Left hindlimb (tissue), 1 donor: ENCODE data around the gene MIEN1.
"Not testable (repeated sequence)": the region's sequence is repeated elsewhere in the genome, so short reads cannot be mapped to it uniquely, and the experiment has no call there.

ENCODE experiments used
- DNase-seq: peaks from one replicate; pipeline ENCODE4 v3.0.0-alpha.2; 2018

The MIEN1 gene

DNA sequence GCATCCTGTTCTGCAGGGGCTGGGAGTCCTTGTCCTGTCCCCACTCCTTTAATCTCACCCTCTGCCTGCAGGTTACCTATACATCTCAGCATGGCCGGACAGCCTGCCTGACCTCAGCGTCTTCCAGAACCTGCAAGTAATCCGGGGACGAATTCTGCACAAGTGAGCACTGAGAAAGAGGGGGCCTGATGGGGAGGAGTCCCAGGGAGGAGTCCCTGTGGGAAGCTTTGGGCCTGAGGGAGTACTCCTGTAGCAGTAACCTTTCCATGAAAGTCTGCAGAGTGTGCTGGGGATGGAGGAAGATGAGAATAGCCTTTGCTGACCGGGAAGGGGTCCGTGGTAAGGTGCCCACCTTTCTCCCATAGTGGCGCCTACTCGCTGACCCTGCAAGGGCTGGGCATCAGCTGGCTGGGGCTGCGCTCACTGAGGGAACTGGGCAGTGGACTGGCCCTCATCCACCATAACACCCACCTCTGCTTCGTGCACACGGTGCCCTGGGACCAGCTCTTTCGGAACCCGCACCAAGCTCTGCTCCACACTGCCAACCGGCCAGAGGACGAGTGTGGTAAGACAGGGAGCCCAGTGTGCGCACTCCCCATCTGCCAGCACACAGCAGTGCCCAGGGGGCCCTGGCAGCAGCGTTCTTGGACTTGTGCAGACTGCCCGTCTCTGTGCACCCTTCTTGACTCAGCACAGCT, 14.8 kb downstream of the MIEN1 start:
- no peak for DNase-seq

- no peak for DNase-seq
Measured at GRCh38 chr17:39714234-39714633, 16.1 kb downstream of the MIEN1 start.

- DNase-seq: no peak
Measured at GRCh38 chr17:39711851-39712250, 18.5 kb downstream of the MIEN1 start.

DNA sequence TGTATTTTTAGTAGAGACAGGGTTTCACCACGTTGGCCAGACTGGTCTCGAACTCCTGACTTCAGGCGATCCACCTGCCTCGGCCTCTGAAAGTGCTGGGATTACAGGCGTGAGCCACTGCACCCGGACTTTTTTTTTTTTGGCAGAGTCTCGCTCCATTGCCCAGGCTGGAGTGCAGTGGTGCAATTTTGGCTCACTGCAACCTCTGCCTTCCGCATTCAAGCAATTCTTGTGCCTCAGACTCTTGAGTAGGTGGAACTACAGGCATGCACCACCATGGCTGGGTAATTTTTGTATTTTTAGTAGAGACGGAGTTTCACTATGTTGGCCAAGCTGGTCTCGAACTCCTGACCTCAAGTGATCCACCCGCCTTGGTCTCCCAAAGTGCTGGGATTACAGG, 19.3 kb downstream of the MIEN1 start:
- DNase-seq: not testable (repeated sequence)

GRCh38 chr17:39709998-39710964, 20.1 kb downstream of the MIEN1 start:
- no peak for DNase-seq

DNA sequence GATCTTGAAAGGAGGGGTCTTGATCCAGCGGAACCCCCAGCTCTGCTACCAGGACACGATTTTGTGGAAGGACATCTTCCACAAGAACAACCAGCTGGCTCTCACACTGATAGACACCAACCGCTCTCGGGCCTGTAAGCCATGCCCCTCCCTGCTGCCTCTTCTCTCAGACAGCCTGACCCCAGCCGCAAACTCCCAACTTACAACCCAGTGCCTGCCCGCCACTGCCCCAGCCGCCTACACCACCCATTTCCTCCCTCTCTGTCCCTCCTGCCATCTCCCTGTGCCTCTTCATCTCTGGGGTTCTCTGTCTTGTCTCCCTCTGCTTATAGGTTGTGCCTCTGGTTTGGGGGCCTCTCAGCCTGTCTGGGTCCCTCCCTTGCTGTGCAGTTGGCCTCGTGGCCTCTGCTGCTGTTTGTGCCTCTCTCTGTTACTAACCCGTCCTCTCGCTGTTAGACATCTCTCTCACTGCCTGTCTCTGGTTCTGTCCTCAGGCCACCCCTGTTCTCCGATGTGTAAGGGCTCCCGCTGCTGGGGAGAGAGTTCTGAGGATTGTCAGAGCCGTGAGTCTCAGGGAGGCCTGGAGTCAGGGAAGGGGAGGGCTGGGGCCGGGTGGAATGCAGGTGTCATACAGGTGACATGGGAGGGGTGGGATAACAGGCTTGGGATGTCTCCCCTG, 20.9 kb downstream of the MIEN1 start:
- DNase-seq: no peak

- DNase-seq: no peak
Measured at GRCh38 chr17:39706921-39707337, 23.4 kb downstream of the MIEN1 start.

DNA sequence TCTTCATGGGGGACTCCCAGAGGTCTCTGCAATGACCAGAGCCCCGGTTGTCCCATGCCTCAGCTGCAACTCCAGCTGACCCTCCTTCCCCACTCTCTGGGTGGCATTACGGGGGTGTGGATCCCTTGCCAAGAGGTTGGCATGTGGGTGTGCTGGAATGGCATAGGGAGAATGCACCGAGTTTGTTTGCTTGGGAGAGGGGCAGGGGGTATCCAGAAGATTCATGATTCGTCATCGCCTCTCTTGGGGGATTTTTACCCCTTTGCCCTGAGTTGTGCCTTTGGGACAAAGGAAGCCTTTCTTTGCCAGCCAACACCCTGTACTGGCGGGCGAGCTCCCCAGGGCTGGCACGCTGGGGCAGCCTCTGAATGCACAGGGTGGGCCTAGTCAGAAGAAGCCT, 23.9 kb downstream of the MIEN1 start:
- DNase-seq: no peak

DNA sequence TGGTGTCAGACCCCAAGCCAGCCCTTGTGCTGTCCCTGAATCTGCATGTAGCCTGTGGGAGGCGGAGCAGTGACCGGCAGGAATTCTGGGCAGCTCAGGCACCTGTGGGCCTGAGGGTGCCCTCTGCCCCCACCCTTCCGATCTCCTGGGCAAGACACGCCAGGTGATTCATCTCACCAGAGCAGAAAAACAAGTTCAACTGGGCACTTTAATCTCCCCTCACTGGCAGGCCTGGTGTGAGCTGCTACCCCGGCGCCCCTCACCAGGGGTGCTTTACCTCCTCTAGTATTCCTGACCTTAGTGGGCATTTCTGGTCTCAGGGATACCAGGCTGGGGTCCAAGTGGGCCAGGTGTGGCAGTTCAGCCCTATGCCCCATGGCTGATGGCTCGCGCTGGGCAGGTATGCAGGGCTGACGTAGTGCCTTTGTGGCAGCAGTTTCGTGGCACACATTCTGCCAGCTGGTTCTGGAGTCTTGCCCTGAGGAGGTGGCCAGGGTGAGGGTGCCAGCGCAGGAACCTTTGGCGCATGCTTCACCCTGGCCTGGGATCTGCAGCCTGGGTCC, 24.5 kb downstream of the MIEN1 start:
- DNase-seq: no peak

DNA sequence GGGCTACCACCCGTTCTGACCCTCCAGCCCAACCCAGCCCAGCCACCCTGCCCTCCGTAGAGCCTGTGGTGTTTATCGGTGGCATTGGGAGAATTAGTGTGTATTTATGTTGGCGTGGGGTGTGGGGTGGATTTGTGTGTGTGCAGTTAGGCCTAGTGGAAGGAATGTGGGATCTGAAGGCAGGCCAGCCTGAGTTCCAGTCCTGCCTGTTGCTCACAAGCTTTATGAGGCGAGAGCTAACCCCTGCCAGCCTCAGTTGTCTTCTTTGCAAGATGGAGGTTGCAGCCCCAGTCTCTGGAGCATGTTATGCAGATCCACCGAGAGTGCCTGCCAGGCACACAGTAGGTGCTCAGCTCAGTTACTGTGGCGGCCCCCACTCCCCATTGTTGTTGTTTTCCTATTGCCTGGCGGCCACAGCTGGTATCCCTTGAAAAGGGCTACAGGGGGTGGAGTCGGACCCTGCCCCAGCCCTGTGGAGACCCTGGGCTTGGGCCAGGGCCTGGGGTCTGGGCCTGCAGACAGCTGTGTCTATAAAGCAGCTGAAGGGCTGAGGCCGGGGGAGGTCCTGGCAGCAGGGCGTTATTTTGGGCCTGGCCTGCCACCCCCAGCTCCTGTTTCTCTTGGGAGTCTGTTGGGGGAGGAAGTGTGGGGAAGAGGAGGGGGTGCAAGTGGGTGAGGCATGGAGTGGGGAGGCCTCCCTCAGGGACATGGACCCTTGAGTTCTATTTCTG, 25.3 kb downstream of the MIEN1 start:
- DNase-seq: no peak

GRCh38 chr17:39703913-39704312, 26.4 kb downstream of the MIEN1 start:
- DNase-seq: no peak

- no peak for DNase-seq
Measured at GRCh38 chr17:39702901-39703893, 27.1 kb downstream of the MIEN1 start.

DNA sequence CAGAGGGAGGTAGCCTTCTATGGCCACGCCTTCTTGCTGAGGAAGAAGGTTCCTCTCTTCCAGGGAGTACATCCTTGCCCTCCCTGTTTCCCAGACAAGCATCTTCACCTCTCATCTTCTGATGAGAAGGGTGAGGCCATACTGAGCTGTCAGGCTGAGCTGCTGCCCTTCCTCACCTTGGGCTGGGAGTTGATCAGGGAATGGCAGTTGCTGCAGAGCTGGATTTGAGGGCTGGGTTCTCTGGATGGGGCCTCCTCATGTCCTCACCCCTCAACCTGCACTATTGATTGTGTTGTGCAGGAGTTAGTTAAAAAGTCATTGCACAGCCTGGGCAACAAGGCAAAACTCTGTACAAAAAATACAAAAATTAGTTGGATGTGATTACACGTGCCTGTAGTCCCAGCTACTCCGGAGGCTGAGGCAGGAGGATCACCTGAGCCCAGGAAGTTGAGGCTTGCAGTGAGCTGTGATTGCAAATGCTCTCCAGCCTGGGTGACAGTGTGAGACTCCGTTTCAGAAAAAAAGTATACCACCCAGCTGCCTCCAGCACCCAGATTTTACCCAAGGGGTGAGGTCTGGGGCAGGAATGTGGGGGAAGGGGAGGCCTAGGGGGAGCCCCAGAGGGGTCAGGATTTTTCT, 28.4 kb downstream of the MIEN1 start:
- DNase-seq: no peak

DNA sequence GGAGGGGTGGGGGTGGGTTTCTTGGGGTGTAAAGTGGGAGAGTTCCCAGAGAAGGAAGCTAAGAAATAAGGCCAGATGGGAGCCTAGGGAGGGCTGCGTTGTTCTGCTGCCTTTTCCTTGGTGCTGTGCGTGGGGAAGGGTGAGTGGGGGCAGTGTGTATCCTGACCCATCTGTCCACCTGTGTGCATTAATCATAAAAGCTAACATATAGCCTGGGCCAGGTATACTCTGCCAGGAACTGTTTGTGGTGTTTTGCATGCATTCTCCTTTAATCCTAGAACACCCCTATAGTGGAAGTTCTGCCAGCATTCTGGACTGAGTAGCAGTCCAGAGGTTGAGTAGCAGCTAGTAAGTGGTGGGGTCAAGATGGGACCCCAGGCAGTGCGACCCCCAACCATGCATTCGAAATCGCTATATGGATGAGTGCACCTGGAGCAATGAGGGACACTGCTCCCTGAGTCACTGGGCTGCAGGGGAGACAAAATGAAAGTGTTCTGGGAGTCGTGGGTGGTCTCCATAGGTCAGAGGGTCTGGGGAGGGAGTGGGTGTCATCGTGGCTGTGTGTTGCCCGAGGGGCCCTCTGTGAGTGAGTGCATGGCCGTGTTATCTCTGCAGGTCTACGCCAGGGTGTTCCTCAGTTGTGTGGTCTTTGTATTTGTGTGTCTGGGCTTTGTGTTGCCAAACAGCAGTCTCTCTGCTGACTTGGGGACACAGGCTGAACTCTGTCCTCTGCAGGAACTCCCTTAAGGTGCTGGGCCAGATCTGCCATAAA, 29.1 kb downstream of the MIEN1 start:
- DNase-seq: no peak

DNA sequence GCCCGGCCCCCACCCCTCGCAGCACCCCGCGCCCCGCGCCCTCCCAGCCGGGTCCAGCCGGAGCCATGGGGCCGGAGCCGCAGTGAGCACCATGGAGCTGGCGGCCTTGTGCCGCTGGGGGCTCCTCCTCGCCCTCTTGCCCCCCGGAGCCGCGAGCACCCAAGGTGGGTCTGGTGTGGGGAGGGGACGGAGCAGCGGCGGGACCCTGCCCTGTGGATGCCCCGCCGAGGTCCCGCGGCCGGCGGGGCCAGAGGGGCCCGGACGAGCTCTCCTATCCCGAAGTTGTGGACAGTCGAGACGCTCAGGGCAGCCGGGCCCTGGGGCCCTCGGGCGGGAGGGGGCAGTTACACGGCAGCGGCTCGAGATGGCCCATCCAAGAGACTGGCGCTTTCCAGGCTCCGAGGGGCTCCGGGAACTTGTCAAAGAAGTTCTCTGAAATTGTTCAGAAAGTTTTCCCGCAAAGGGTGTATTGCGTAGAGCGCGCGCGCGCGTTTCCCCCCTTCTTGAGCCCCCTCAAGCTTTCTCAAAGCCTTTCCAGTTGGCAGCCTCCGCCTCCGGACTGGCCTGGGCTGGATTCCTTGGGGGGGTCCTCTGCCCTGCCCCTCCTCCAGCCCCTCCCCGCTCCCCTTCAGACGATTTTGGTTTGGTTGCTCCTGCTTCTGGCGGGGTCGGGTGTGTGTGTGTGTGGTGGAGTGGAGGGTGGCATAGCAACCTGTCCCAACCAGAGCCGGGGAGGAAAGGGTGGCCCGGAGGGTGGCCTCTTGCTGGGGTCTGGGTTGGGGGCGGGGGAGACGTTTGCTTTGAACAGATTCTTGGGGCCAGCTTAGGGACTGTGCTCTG, 30.0 kb downstream of the MIEN1 start:
- peak; percentile 88 for DNase-seq

DNA sequence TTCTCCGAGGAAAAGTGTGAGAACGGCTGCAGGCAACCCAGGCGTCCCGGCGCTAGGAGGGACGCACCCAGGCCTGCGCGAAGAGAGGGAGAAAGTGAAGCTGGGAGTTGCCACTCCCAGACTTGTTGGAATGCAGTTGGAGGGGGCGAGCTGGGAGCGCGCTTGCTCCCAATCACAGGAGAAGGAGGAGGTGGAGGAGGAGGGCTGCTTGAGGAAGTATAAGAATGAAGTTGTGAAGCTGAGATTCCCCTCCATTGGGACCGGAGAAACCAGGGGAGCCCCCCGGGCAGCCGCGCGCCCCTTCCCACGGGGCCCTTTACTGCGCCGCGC, 30.5 kb downstream of the MIEN1 start, which contains the start of gene ERBB2:
Gene ERBB2, plus strand, starts transcription at position 247 of the 330 bp plus-strand sequence. CDS start 175 bp downstream, outside the sequence.
- DNase-seq: peak; percentile 88

- DNase-seq: not testable (repeated sequence)
Measured at GRCh38 chr17:39699157-39699817, 31.0 kb downstream of the MIEN1 start.

DNA sequence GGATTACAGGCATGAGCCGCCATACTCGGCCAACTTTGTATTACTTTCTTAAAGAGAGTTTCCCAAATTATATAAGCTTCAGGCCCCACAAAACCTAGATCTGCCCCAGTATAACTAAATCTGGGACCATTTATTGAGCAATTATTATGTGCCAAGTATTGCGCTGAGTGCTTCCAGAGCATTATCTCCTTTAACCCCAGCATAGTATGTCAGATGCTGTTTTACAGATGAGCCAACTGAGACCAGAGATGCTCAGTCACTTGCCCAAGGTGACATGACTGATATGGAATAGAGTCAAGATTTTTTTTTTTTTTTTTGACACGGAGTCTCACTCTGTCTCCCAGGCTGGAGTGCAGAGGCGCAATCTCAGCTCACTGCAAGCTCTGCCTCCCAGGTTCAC, 32.4 kb downstream of the MIEN1 start:
- DNase-seq: no peak
